HTR-8/SVneo (cell line): ENCODE data around the gene INMT.

ENCODE experiments used
- DNase-seq: peaks from one replicate; pipeline ENCODE4 v3.0.0; 2011; ENCODE audit warnings: low spot score, mixed read lengths; ENCODE audit not compliant: insufficient read length
- FAIRE-seq: peaks from 2 replicates; lab custom pipeline; 2011; peaks lifted over from hg19 to GRCh38; lab: Jason Lieb, UNC

The INMT gene

DNA sequence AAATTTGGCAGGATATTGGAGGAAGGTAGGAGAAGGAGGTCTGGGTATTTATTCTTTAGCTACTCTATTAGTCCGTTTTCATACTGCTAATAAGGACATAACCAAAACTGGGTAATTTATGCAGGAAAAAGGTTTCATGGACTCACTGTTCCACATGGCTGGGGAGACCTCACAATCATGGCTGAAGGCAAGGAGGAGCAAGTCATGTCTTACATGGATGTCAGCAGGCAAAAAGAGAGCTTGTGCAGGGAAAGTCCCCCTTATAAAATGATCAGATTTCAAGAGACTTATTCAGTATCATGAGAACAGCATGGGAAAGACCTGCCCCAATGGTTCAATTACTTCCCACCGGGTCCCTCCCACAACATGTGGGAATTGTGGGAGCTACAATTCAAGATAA, 1.9 kb upstream of the INMT start:
- no peak for FAIRE-seq

DNA sequence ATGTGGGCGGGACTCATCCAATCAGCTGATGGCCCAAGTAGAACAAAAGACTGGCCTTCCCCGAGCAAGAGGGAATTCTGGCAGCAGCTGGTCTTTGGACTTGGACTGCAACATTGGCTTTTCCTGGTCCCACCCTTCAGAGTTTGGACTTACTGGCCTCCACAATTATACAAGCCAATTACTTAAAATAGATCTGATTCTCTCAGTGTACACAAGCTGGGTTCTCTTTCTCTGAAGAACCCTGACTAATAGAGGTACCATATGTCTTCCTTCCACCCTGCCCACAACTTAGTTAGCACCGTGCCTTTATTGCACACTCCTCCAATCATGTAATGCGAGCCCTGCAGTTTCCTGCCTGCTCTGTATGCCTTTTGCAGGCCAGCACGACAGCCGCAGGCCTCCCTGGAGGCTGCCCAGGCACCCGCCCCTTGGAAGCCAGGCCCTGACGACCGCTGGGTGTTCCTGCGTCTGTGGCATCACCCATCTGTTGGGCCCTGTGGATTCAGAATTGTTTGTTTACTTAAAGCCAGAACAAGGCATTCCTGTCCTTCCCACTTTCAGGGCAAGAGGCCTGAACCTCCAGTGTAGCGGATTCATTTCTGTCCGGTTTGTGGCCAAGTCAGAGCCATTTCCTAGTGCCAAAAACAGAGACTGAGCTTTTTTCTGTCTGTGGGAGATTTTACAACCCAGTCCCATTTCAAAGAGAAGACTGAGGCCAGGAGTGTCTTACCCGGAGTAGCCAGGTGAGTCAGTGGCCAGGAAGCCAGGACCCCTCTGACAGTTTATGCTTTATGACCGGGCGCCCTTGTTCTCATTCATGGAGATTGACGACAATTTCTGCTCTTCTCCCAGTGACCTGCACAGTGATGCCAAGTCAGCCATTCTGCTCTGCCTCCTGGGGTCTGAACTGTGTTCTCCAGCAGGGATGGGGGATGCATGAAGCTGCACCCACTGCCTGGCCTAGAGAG, 968 bp upstream of the INMT start:
- FAIRE-seq (no peak), DNase-seq (no peak)

More for the DNA sequence above, 1.9 kb upstream of the INMT start:
- DNase-seq = no peak

GRCh38 chr7:30752484-30752883, 549 bp downstream of the INMT start:
- DNase-seq = no peak
- no peak for FAIRE-seq

DNA sequence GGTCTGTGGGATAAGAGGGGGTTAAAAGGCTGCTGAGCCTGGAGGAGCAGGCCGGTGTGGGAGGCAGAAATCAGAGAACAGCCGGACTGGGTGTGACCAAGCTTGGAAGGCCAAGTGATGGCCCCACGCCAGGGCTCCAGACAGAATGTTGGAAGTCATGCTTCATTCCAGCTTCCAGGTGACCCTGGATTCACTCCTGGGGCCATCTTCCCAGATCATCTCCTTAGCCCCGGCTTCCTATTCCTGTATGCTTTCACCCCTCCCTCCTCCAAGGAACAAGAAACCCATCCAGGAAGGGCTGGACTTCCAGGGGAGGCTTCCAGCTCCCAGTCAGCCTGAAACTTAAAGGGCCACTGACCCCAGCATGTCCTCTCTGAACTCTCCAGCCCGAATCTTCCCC, 1.0 kb downstream of the INMT start:
- no peak for DNase-seq
- FAIRE-seq = no peak

GRCh38 chr7:30754315-30754877, 2.5 kb downstream of the INMT start:
- DNase-seq = no peak
- peak; percentile 28 for FAIRE-seq

DNA sequence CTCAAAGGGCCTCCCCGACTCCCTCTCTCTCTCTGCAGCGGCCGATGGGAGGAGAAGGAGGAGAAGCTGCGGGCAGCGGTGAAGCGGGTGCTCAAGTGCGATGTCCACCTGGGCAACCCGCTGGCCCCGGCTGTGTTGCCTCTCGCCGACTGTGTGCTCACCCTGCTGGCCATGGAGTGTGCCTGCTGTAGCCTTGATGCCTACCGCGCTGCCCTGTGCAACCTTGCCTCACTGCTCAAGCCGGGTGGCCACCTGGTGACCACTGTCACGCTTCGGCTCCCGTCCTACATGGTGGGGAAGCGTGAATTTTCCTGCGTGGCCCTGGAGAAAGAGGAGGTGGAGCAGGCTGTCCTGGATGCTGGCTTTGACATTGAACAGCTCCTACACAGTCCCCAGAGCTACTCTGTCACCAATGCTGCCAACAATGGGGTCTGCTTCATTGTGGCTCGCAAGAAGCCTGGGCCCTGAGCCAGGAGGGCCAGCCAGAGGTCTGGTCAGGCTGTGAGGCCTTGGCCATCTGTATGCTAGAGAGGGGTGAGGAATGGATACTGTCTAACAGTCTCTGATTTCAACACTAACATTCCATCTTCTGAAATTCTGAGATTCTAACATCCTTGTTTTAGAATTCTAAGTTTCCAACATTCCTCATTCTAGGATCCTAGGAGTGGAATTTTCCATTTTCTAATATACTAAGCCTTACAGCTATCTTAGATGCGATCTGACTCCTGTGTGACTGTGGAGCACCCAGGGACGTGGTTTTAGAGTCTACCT, 3.6 kb downstream of the INMT start:
- FAIRE-seq (no peak), DNase-seq (no peak)

- DNase-seq (no peak), FAIRE-seq (no peak)
These were observed 5.4 kb downstream of the INMT start for GRCh38 chr7:30757342-30757692.

GRCh38 chr7:30760514-30761213, 8.7 kb downstream of the INMT start:
- FAIRE-seq (peak; percentile 13), DNase-seq (no peak)

DNA sequence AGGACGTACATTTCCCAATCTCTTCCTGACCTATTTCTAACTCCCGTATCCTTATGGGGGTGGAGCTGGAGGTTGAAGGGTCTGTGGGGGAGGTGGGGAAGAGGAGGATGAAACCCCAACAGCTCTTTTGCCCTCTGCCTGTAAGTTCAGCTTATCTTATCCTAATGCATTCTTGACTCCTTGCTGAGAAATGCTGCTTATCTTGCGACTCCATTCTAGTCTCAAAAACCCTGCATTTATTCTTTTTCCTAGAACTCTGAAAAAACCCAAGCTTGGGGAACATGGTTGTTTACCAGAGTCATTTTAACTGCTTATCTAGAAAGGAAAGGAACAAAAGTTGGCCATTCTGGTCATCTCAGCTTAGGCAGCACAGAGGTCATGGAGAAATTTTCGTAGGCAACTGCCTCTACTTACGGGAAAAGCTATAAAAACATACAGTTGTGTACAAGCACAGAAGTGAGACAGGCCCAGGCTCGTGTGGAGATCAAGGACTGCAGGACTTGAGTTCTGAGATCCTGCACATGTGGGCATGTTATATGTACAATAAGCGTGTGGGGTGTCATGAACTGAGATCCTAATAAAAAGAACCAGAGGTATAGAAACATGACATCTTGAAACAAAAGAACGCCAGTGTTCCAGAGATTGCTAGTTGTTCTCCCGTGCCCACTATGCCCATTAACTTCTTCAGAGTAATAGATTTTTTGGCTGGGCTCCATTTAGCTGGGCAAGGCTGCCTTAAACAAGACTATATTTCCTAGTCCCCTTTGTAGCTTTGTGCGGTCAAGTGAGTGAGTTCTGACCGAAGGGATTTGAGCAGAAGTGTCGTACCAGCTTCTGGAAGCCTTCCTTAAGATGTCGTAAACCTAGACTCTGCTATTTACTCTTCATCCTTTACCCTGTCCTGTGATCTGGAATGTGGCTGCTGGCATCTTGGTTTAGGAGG, 9.6 kb downstream of the INMT start:
- DNase-seq = no peak
- FAIRE-seq = no peak

GRCh38 chr7:30764030-30764975, 12.4 kb downstream of the INMT start:
- DNase-seq (no peak), FAIRE-seq (no peak)

DNA sequence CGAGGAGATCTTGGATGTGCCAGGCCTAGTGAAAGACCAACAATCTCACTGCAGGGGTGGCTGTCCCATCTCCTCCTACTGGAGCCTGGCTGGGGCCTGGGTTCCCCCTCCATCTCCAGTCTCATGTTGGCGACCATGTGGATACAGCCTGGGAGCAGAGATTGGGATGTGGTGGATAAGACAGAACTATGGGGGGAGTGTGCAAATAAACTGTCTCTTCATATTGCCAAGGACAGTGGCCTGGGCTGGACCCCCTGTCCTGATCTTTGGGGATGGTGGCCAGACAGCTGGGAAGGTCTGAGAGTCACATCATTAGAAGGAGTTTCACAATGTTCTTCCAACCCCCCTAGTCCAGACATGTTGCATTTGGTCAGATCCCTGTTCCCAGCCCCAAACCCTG, 13.5 kb downstream of the INMT start:
- FAIRE-seq = no peak
- DNase-seq = no peak

GRCh38 chr7:30770845-30771173, 18.9 kb downstream of the INMT start:
- FAIRE-seq (no peak), DNase-seq (no peak)

GRCh38 chr7:30771174-30771879, 19.4 kb downstream of the INMT start, which contains the start of gene MINDY4:
Gene MINDY4, plus strand, starts transcription at chr7:30771417. Its CDS starts 77 bp downstream, at chr7:30771494.
- DNase-seq (peak; percentile 64), FAIRE-seq (no peak)

DNA sequence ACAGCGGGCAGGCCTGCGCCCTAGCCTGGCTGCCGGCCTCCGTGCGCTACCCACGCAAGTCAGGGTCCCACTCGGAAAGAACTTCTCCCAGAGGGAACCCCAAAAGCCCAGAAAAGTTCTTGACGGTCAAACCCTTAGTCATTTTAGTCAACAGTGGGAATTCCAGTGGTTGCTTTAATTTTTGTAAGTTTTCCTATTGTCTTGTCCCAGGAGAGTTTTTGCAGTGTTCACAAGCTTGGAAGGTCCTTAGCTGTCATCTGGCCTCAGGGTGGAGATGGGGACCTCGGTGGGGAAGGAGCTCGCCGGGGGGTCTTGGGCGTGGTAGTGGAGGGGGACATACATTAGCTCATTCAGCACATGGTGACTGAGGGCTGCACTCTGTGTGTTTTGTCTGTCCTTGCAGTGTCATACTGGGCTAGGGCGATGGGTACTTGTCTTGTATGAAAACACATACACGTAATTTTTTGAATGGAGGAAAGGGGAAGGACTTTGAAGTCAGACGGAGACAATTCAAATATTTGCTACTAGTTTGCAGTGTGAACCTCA, 20.0 kb downstream of the INMT start:
- no peak for FAIRE-seq
- DNase-seq = no peak

DNA sequence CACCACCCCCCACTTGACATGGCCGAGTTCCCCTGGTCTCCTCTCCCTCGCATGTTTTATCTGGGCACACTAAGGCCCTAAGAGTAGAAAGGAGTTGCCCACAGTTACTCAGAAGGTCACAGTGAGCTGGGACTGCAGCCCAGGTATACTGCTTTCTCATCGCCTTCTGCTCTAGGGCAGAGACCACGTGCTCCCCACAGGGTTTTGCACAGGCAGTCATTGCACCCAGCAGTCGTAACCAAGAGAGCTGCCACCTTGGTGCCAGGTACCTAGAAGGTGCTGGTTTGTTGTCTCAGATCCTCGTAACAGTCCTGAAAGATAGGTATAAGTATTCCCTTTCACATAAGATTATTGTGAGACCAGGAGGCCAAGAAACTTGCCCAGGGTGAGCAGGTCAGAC, 21.0 kb downstream of the INMT start:
- no peak for FAIRE-seq
- no peak for DNase-seq

GRCh38 chr7:30775992-30776391, 24.1 kb downstream of the INMT start:
- FAIRE-seq = no peak
- DNase-seq = no peak

GRCh38 chr7:30776971-30777370, 25.0 kb downstream of the INMT start:
- no peak for FAIRE-seq
- DNase-seq = no peak
